ENCODE data around the gene LRRC66.

Gene LRRC66

GRCh38 chr4:51997647-51998046 lies 22.5 kb downstream of the LRRC66 start:
- H3K4me3 ChIP-seq (ENCODE audit: severe bottlenecking): no peak overlapping the region
- ATAC-seq (ENCODE audit: low read depth): no peak

GRCh38 chr4:51995647-51996220 lies 24.4 kb downstream of the LRRC66 start:
- Histone ChIP-seq H3K27ac (ENCODE audit: poor library complexity, severe bottlenecking) (no peak overlapping the region), H3K4me3 (ENCODE audit: severe bottlenecking) (no peak overlapping the region), H3K4me1 (ENCODE audit: insufficient read depth, poor library complexity, severe bottlenecking) (no peaks in the 10 kb centered on the region), H3K9me3 (ENCODE audit: severe bottlenecking) (no peaks in the 10 kb centered on the region), H3K27me3 (ENCODE audit: insufficient read depth, poor library complexity, severe bottlenecking) (no peaks in the 10 kb centered on the region), H3K36me3 (ENCODE audit: low read depth) (no peaks in the 10 kb centered on the region)
- no peak for DNase-seq (ENCODE audit: low spot score)
- ATAC-seq (ENCODE audit: low read depth): no peak
- no peak for TF ChIP-seq CTCF (IDR thresholded peaks at IDR 0.05; ENCODE audit: poor library complexity, severe bottlenecking)

More at GRCh38 chr4:51997647-51998046, 22.5 kb downstream of the LRRC66 start:
- peak; percentile 14 for TF ChIP-seq CTCF (IDR thresholded peaks at IDR 0.05; ENCODE audit: poor library complexity, severe bottlenecking)
- Histone ChIP-seq H3K4me1 (ENCODE audit: insufficient read depth, poor library complexity, severe bottlenecking) (peaks cover 7% of the 10 kb centered on the region), H3K27me3 (ENCODE audit: insufficient read depth, poor library complexity, severe bottlenecking) (no peaks in the 10 kb centered on the region), H3K27ac (ENCODE audit: poor library complexity, severe bottlenecking) (no peak overlapping the region), H3K9me3 (ENCODE audit: severe bottlenecking) (no peaks in the 10 kb centered on the region), H3K36me3 (ENCODE audit: low read depth) (no peaks in the 10 kb centered on the region)
- DNase-seq (ENCODE audit: low spot score): no peak

DNA sequence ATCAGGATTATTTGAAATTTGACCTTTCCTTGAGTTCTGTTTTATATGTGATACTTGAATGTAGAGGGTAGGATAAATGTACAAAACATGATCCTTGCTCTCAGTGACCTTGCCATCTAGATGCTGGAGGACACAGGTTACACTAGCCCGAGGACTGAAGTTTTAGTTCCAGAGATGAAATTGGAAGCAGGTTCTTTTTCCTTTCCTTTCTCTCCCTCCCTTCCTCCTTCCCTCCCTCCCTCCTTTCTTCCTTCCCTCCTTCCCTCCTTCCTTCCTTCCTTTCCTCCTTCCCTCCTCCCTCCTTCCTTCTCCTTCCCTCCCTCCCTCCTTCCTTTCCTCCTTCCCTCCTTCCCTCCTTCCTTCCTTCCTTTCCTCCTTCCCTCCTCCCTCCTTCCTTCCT lies 54.3 kb downstream of the LRRC66 start:
- no peak for ATAC-seq (ENCODE audit: low read depth)
- DNase-seq (ENCODE audit: low spot score): no peak
- TF ChIP-seq CTCF (IDR thresholded peaks at IDR 0.05; ENCODE audit: poor library complexity, severe bottlenecking): no peak
- Histone ChIP-seq H3K9me3 (ENCODE audit: severe bottlenecking) (no peaks in the 10 kb centered on the region), H3K4me1 (ENCODE audit: insufficient read depth, poor library complexity, severe bottlenecking) (no peaks in the 10 kb centered on the region), H3K4me3 (ENCODE audit: severe bottlenecking) (no peak overlapping the region), H3K27ac (ENCODE audit: poor library complexity, severe bottlenecking) (no peak overlapping the region), H3K27me3 (ENCODE audit: insufficient read depth, poor library complexity, severe bottlenecking) (peaks cover 3% of the 10 kb centered on the region), H3K36me3 (ENCODE audit: low read depth) (no peaks in the 10 kb centered on the region)

DNA sequence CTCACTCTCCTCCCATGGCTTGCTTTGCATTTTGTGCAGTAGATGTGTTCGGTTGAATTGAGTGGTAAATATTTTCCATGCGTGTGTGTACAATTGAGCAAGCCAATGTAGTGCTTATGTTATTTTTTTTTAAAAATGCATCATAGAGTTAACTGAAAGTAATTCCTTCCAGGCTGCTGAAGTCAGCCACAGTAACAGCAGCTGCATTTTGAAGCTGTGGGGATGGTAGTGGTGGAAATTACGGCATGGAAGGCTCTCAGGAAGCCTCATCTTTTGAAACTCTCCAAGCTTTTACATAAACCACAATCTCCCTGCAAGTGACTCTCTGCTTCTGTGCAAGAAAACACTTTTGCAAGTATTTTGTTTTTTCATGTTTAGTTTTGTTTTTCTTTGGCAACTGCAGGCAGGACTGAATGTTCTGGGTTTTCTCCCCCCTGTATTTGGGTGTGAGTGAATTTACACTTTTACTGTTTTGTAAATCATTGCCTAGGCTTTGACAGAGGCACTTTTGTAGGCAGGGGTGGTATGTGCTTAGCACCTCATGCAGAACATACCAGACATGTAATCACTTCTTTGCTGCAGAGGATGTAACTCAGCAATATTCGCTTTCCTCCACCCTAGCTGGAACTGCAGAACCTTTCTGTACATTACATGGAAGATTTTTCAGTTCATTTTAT lies 56.2 kb downstream of the LRRC66 start:
- Histone ChIP-seq H3K4me3 (ENCODE audit: severe bottlenecking) (no peak overlapping the region), H3K4me1 (ENCODE audit: insufficient read depth, poor library complexity, severe bottlenecking) (no peaks in the 10 kb centered on the region), H3K27me3 (ENCODE audit: insufficient read depth, poor library complexity, severe bottlenecking) (no peaks in the 10 kb centered on the region), H3K36me3 (ENCODE audit: low read depth) (no peaks in the 10 kb centered on the region), H3K27ac (ENCODE audit: poor library complexity, severe bottlenecking) (no peak overlapping the region), H3K9me3 (ENCODE audit: severe bottlenecking) (no peaks in the 10 kb centered on the region)
- ATAC-seq (ENCODE audit: low read depth): no peak
- no peak for DNase-seq (ENCODE audit: low spot score)
- TF ChIP-seq CTCF (IDR thresholded peaks at IDR 0.05; ENCODE audit: poor library complexity, severe bottlenecking): no peak

GRCh38 chr4:51960486-51960885 lies 59.7 kb downstream of the LRRC66 start:
- Histone ChIP-seq H3K36me3 (ENCODE audit: low read depth) (no peaks in the 10 kb centered on the region), H3K27ac (ENCODE audit: poor library complexity, severe bottlenecking) (no peak overlapping the region), H3K9me3 (ENCODE audit: severe bottlenecking) (no peaks in the 10 kb centered on the region), H3K27me3 (ENCODE audit: insufficient read depth, poor library complexity, severe bottlenecking) (no peaks in the 10 kb centered on the region), H3K4me3 (ENCODE audit: severe bottlenecking) (no peak overlapping the region), H3K4me1 (ENCODE audit: insufficient read depth, poor library complexity, severe bottlenecking) (no peaks in the 10 kb centered on the region)
- TF ChIP-seq CTCF (IDR thresholded peaks at IDR 0.05; ENCODE audit: poor library complexity, severe bottlenecking): no peak
- ATAC-seq (ENCODE audit: low read depth): no peak
- no peak for DNase-seq (ENCODE audit: low spot score)

Data from RWPE2 (cell line).